T-cell (primary cell): ENCODE data around the gene MPHOSPH10. TPM values are rescaled to one million over a fixed set of nuclear protein-coding genes. Genes with fewer than 3 reads are reported as not detected.
A peak's percentile ranks its signal among the peaks of the same experiment; 100 is the strongest.

Source experiments
- ATAC-seq, 4 experiments: fragments of 200-7000 bp in 3 of 4; fragments of 150-1000 bp in 1 of 4; cut with Tn5 transposase; replicated peaks in 1 of 4; 1 replicate in 3 of 4; 2 replicates in 1 of 4; pipeline ENCODE4 v1.10.0; 2021; ENCODE audit warnings: moderate library complexity in 3 of 4, mild to moderate bottlenecking in 2 of 4, moderate number of reproducible peaks in 1 of 4
- CTCF ChIA-PET, 2 donors: fragments of 300-600 bp; sonication (Branson Sonifier 250); formaldehyde crosslinking; loops; one replicate each; lab custom pipeline; 2022; ENCODE audit warnings: antibody characterized with exemption in 2 of 2; lab: Charles Lee
- POLR2A ChIA-PET, 2 donors: fragments of 300-600 bp; sonication (Branson Sonifier 250); formaldehyde crosslinking; loops; one replicate each; lab custom pipeline; 2022; ENCODE audit warnings: antibody characterized with exemption in 2 of 2; lab: Charles Lee
- DNase-seq, 35 experiments: peaks; one replicate each; pipeline versions ENCODE4 v3.0.0 to v3.0.0-alpha.2; 2013 to 2023
- H3K27ac ChIP-seq: one replicate; pipeline ENCODE4 v1.5.1; 2013; ENCODE audit warnings: low read length
- H3K27me3 ChIP-seq, 2 experiments: replicated peaks in 1 of 2; 1 replicate in 1 of 2; 2 replicates in 1 of 2; pipeline versions ENCODE4 v1.6.1 to v1.7.0; 2013; ENCODE audit warnings: low read length in 1 of 2, mixed read lengths in 1 of 2; ENCODE audit not compliant: control insufficient read depth in 2 of 2, insufficient read depth in 2 of 2; ENCODE audit errors: extremely low read depth in 1 of 2
- H3K36me3 ChIP-seq, 2 donors: 1 replicate in 1 of 2; 2 replicates in 1 of 2; pipeline versions ENCODE4 v1.6.1 to v1.7.0; 2013; ENCODE audit warnings: low read length in 1 of 2; ENCODE audit not compliant: control insufficient read depth in 2 of 2, insufficient read depth in 1 of 2; ENCODE audit errors: extremely low read depth in 1 of 2
- H3K4me1 ChIP-seq, 2 experiments: 1 replicate in 1 of 2; 2 replicates in 1 of 2; pipeline versions ENCODE4 v1.6.1 to v1.7.0; 2013; ENCODE audit warnings: low read length in 2 of 2, mixed read lengths in 1 of 2; ENCODE audit not compliant: insufficient read depth in 2 of 2, control insufficient read depth in 1 of 2; ENCODE audit errors: extremely low read depth in 1 of 2
- H3K4me3 ChIP-seq, 2 donors: 1 replicate in 1 of 2; 2 replicates in 1 of 2; pipeline versions ENCODE4 v1.5.1 to v1.7.0; 2013; ENCODE audit warnings: mild to moderate bottlenecking in 2 of 2, low read length in 1 of 2, moderate library complexity in 1 of 2; ENCODE audit not compliant: control insufficient read depth in 1 of 2; ENCODE audit errors: extremely low read depth in 1 of 2
- H3K9me3 ChIP-seq: 2 replicates; pipeline ENCODE4 v1.7.0; 2013
- H3K27ac Mint-ChIP-seq, 2 donors: one replicate each; pipeline ENCODE4 v1.8.0; 2020 to 2021; ENCODE audit warnings: mild to moderate bottlenecking in 2 of 2, mixed read lengths in 2 of 2
- H3K27me3 Mint-ChIP-seq, 2 donors: one replicate each; pipeline ENCODE4 v1.8.0; 2021 to 2022; ENCODE audit warnings: mixed read lengths in 2 of 2
- H3K36me3 Mint-ChIP-seq: one replicate; pipeline ENCODE4 v1.8.0; 2021; ENCODE audit warnings: mixed read lengths
- H3K4me1 Mint-ChIP-seq, 3 donors: one replicate each; pipeline ENCODE4 v1.8.0; 2020 to 2022; ENCODE audit warnings: mixed read lengths in 3 of 3, mild to moderate bottlenecking in 1 of 3
- H3K4me3 Mint-ChIP-seq, 3 donors: one replicate each; pipeline ENCODE4 v1.8.0; 2020 to 2022; ENCODE audit warnings: mild to moderate bottlenecking in 3 of 3, mixed read lengths in 3 of 3, moderate library complexity in 3 of 3
- H3K9me3 Mint-ChIP-seq, 3 donors: one replicate each; pipeline ENCODE4 v1.8.0; 2020 to 2022; ENCODE audit warnings: mixed read lengths in 3 of 3
- WGBS: methylation state at CpG from one replicate; pipeline ENCODE4 v1.1.5; 2013; ENCODE audit warnings: missing lambda C conversion rate; ENCODE audit not compliant: insufficient coverage; 5-methylcytosine and 5-hydroxymethylcytosine counted together
- total RNA-seq, 35 experiments: library from RNA in 6 of 35; stranded (reverse) in 6 of 35; fragments of 120-200 nt in 1 of 35; gene quantifications; one replicate each; pipeline versions ENCODE4 v1.2.1 to v1.2.4 and lab custom pipeline; 2013 to 2026

MPHOSPH10 gene
- total RNA-seq, 5 donors from 2014 or later (not counting 1 experiment from before 2014, with no cell fraction given), result 34.8 to 49.6 (median 39.9) TPM

DNA sequence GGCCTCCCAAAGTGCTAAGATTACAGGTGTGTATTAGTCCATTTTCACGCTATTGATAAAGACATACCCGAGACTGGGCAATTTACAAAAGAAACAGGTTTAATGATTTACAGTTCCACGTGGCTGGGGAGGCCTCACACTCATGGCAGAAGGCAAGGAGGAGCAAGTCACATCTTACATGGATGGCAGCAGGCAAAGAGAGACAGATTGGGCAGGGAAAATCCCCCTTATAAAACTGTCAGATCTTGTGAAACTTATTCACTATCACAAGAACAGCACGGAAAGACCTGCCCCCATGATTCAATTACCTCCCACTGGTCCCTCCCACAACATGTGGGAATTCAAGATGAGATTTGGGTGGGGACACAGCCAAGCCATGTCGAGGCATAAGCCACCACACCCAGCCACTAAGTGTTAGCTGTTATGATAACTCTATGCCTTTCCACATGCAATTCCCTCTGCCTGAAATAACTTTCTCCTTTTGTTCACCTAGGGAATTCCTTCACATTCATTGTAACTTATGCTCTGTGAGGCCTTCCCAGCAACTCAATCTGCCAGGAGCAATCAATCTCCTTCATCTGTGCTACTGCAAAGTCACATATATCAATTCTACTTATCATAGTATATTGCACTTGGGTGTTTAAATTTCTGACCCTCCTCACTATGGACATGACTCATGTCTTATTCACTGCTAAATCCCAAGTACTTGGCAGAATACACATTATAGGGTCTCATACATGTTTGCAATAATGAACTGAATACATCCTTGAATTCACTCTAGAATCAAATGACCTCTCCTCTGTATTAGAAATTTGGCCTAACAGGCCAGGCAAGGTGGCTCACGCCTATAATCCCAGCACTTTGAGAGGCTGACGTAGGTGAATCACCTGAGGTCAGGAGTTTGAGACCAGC lies 7.8 kb upstream of the MPHOSPH10 start:
- H3K36me3 Mint-ChIP-seq, result peaks cover 32% of the 10 kb centered on the region
- peaks cover 0 to 8% (median 7%) of the 10 kb centered on the region in 3 donors for H3K4me1 Mint-ChIP-seq
- ATAC-seq (no peak), DNase-seq (no peak)
- ChIA-PET CTCF (no interaction called here), POLR2A (no interaction called here)
- no peaks in the 10 kb centered on the region for H3K9me3 Mint-ChIP-seq
- Histone ChIP-seq H3K27ac (no peak overlapping the region), H3K36me3 (peaks cover 5 to 24% of the 10 kb centered on the region in 2 donors), H3K4me1 (no peaks in the 10 kb centered on the region), H3K9me3 (no peaks in the 10 kb centered on the region), H3K27me3 (no peaks in the 10 kb centered on the region), H3K4me3 (no peak overlapping the region)
- H3K27me3 Mint-ChIP-seq, result no peaks in the 10 kb centered on the region
- 87% methylated on average over 4 of the region's 7 CpGs for WGBS
- H3K27ac Mint-ChIP-seq, result no peak overlapping the region
- no peak overlapping the region for H3K4me3 Mint-ChIP-seq

DNA sequence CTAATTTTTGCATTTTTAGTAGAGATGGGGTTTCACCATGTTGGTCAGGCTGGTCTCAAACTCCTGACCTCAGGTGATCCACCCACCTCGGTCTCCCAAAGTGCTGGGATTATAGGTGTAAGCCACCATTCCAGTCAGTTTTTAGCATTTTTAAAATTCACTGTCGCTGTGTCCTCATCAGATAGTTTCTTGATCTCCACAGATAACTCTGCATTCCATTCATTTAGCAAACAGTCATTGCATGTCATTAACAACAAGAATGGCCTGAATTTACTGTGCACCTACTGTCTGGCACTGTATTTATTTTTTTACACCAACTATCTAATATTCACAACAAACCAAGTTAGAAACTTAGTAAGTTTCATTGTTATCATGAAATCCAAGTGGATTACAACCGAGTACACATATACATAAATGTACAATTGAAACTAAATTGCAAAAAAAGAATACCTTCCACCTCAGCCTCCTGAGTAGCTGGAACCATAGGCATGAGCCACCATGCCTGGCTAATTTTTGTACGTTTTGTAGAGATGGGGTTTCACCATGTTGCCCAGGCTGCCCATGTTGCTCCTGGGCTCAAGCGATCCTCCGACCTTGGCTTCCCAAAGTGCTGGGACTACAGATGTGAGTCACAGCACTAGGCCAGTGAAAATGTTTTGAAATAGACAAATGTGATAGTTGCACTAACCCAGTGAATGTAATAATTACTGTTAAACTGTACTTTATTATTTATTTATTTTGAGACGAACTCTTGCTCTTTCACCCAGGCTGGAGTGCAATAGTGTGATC lies 4.7 kb upstream of the MPHOSPH10 start:
- Mint-ChIP-seq H3K36me3 (peaks cover 10% of the 10 kb centered on the region), H3K4me1 (peaks cover 19 to 26% (median 20%) of the 10 kb centered on the region in 3 donors), H3K27ac (no peak overlapping the region), H3K27me3 (no peaks in the 10 kb centered on the region), H3K9me3 (no peaks in the 10 kb centered on the region), H3K4me3 (no peak overlapping the region)
- ChIA-PET POLR2A (interaction anchor here in 1 of 2 donors (0.8 kb wide), 1 partner anchor 14 kb away, joined by 3 read pairs; no protein-coding TSS in a partner anchor), CTCF (no interaction called here)
- Histone ChIP-seq H3K36me3 (peaks cover 5 to 6% of the 10 kb centered on the region in 2 donors), H3K4me1 (peaks cover 8% of the 10 kb centered on the region in 2 experiments), H3K27me3 (no peaks in the 10 kb centered on the region), H3K4me3 (no peak overlapping the region), H3K9me3 (no peaks in the 10 kb centered on the region), H3K27ac (no peak overlapping the region)
- WGBS, result 86% methylated on average over 2 of the region's 7 CpGs
- ATAC-seq (no peak), DNase-seq (no peak)

- H3K36me3 Mint-ChIP-seq, result peaks cover 7% of the 10 kb centered on the region
- Histone ChIP-seq H3K9me3 (no peaks in the 10 kb centered on the region), H3K27ac (no peak overlapping the region), H3K4me3 (no peak overlapping the region), H3K4me1 (peaks cover 17% of the 10 kb centered on the region in 2 experiments), H3K27me3 (no peaks in the 10 kb centered on the region), H3K36me3 (peaks cover 3 to 6% of the 10 kb centered on the region in 2 donors)
- ChIA-PET POLR2A (interaction anchor here in 1 of 2 donors (0.6 kb wide), 1 partner anchor 15 kb away, joined by 3 read pairs; no protein-coding TSS in a partner anchor), CTCF (interaction anchor here in 1 of 2 donors (0.5 kb wide), 1 partner anchor 15 kb away, joined by 3 read pairs; no protein-coding TSS in a partner anchor)
- no peaks in the 10 kb centered on the region for H3K27me3 Mint-ChIP-seq
- ATAC-seq, result no peak
- H3K4me3 Mint-ChIP-seq, result no peak overlapping the region
- H3K4me1 Mint-ChIP-seq, result peaks cover 19 to 26% (median 20%) of the 10 kb centered on the region in 3 donors
- WGBS, result 100% methylated on average over 1 of the region's 3 CpGs
- DNase-seq, result no peak
- no peaks in the 10 kb centered on the region for H3K9me3 Mint-ChIP-seq
- no peak overlapping the region for H3K27ac Mint-ChIP-seq
Measured at GRCh38 chr2:71126957-71127356, 3.5 kb upstream of the MPHOSPH10 start.

DNA sequence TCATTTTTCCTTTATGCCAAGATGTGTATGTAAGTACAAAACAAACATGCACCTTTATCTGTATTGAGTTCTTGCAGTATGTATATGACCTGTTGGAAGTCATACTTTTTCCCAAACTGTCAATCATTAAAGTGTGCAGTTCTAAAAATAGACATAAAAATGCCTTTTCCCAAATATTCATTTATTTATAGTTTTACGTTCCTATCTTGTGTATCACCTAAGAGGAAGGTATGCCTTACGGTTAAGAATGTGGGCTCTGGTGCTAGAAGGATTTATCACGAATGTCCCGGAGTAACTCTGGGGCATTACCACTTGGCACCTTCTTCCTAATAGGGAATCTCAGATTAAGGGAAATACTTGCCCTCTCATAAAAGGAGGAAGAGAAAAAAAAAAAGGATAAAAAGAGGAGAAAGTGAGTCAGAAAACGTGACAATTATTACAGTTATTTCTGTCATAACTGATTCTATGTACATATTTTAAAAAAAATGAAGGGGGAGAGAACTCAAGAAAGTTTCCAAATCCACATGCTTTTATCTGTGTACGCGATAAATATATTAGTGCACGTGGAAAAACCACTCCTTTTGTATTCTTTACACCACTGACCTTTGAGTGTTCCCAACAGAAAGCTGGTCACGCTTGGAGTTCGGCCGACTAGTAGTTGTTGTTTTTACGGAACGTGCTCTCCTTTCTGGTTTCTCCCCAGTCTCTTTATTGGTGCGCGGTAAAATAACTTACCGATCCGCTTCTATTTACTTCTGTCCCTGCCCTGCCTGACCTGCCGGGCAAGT lies 1.1 kb upstream of the MPHOSPH10 start:
- ATAC-seq, result no peak
- Mint-ChIP-seq H3K36me3 (peaks cover 3% of the 10 kb centered on the region), H3K27ac (peak overlapping the region in 1 of 2 donors; percentile 70), H3K9me3 (no peaks in the 10 kb centered on the region), H3K4me3 (no peak overlapping the region), H3K4me1 (peaks cover 19 to 26% (median 20%) of the 10 kb centered on the region in 3 donors), H3K27me3 (no peaks in the 10 kb centered on the region)
- H3K27ac ChIP-seq, result peak overlapping the region; percentile 77
- WGBS, result 5% methylated on average over 11 of the region's 18 CpGs
- CTCF ChIA-PET, result interaction anchor here in 1 of 2 donors (0.6 to 1.6 kb wide), 3 partner anchors 54 to 202 kb away, joined by 3 to 5 read pairs (median 4); partner anchors contain the start of gene ZNF638
- H3K36me3 ChIP-seq, result peaks cover 3 to 7% of the 10 kb centered on the region in 2 donors
- no peak for DNase-seq
- no peaks in the 10 kb centered on the region for H3K9me3 ChIP-seq
- peaks cover 17 to 20% of the 10 kb centered on the region in 2 experiments for H3K4me1 ChIP-seq
- H3K4me3 ChIP-seq, result peak overlapping the region; percentile 85 to 98
- POLR2A ChIA-PET, result interaction anchor here (0.6 to 3.1 kb wide), 4 partner anchors 61 to 1404 kb away, joined by 3 to 20 read pairs (median 8); partner anchors contain the start of gene NAGK (in 2 of the 2)
- no peaks in the 10 kb centered on the region for H3K27me3 ChIP-seq

DNA sequence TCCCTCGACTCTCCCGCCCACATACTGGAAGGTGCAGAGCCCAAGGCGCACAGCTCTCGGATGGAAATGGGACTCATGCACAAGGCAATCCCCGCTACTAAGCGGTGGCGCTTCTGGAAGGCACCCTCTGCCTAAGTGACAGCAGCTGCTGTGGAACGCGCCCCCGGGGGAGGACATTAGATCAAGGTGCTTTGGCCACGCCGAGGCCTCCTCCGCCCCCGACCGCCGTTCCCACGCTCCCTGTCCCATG lies 607 bp upstream of the MPHOSPH10 start:
- ChIA-PET CTCF (interaction anchor here in 1 of 2 donors (0.6 to 1.6 kb wide), 3 partner anchors 55 to 202 kb away, joined by 3 to 5 read pairs (median 4); partner anchors contain the start of gene ZNF638), POLR2A (interaction anchor here (0.6 to 3.1 kb wide), 4 partner anchors 61 to 1405 kb away, joined by 3 to 20 read pairs (median 8); partner anchors contain the start of gene NAGK (in 2 of the 2))
- 0% methylated on average over 17 of the region's 17 CpGs for WGBS
- Histone ChIP-seq H3K4me1 (peaks cover 17 to 20% of the 10 kb centered on the region in 2 experiments), H3K27me3 (no peaks in the 10 kb centered on the region), H3K36me3 (peaks cover 3 to 9% of the 10 kb centered on the region in 2 donors), H3K4me3 (peak overlapping the region; percentile 85 to 98), H3K27ac (peak overlapping the region; percentile 77), H3K9me3 (no peaks in the 10 kb centered on the region)
- Mint-ChIP-seq H3K4me1 (peaks cover 19 to 26% (median 20%) of the 10 kb centered on the region in 3 donors), H3K4me3 (no peak overlapping the region), H3K27me3 (no peaks in the 10 kb centered on the region), H3K27ac (no peak overlapping the region), H3K36me3 (peaks cover 8% of the 10 kb centered on the region), H3K9me3 (no peaks in the 10 kb centered on the region)
- ATAC-seq (peak; percentile 54 to 63 (median 60)), DNase-seq (no peak)
